DND-41 (cell line): ENCODE data around the gene SHISA9.

Source experiments
- ATAC-seq: fragments of 200-7000 bp; cut with Tn5 transposase; 3 replicates; pipeline ENCODE4 v1.9.1; 2021; ENCODE audit warnings: low read depth; ENCODE audit not compliant: insufficient read depth
- DNase-seq: peaks from one replicate; pipeline ENCODE4 v3.0.0-alpha.2; 2020
- H2AFZ ChIP-seq: 2 replicates; pipeline ENCODE4 v1.6.0; 2012; ENCODE audit warnings: low read depth, low read length
- H3K27ac ChIP-seq: 2 replicates; pipeline ENCODE4 v1.5.1; 2012; ENCODE audit warnings: low read length, inconsistent platforms
- H3K27me3 ChIP-seq: fragments of 200-600 bp; sonication (generic); 2 replicates; pipeline ENCODE4 v1.6.0; 2012; ENCODE audit warnings: low read length, mild to moderate bottlenecking, inconsistent platforms; ENCODE audit not compliant: insufficient read depth, poor library complexity
- H3K36me3 ChIP-seq: 2 replicates; pipeline ENCODE4 v1.5.1; 2012; ENCODE audit warnings: low read length, inconsistent platforms; ENCODE audit not compliant: insufficient read depth
- H3K4me1 ChIP-seq: 2 replicates; pipeline ENCODE4 v1.5.1; 2012; ENCODE audit warnings: mild to moderate bottlenecking, low read length; ENCODE audit not compliant: insufficient read depth
- H3K4me2 ChIP-seq: 2 replicates; pipeline ENCODE4 v1.6.0; 2012; ENCODE audit warnings: mild to moderate bottlenecking, moderate library complexity, low read length, inconsistent platforms; ENCODE audit not compliant: insufficient read depth
- H3K4me3 ChIP-seq, 2 experiments: fragments of 200-600 bp in 1 of 2; shearing (Covaris generic) in 1 of 2; 2 replicates each; pipeline ENCODE4 v1.5.1; 2012 to 2016; ENCODE audit warnings: inconsistent platforms in 2 of 2, low read length in 2 of 2, mild to moderate bottlenecking in 2 of 2, low read depth in 1 of 2, moderate library complexity in 1 of 2
- H3K79me2 ChIP-seq: 2 replicates; pipeline ENCODE4 v1.6.0; 2012; ENCODE audit warnings: low read length, inconsistent platforms; ENCODE audit not compliant: insufficient read depth
- H3K9ac ChIP-seq: 2 replicates; pipeline ENCODE4 v1.6.0; 2012; ENCODE audit warnings: low read depth, mild to moderate bottlenecking, inconsistent platforms, low read length, moderate library complexity
- H3K9me3 ChIP-seq: 2 replicates; pipeline ENCODE4 v1.5.1; 2012; ENCODE audit warnings: low read length, moderate library complexity, mild to moderate bottlenecking, inconsistent platforms; ENCODE audit not compliant: insufficient read depth, severe bottlenecking
- H4K20me1 ChIP-seq: 2 replicates; pipeline ENCODE4 v1.6.0; 2012; ENCODE audit warnings: low read length; ENCODE audit not compliant: insufficient read depth
- EZH2 ChIP-seq: IDR thresholded peaks from 3 replicates; pipeline ENCODE4 v1.6.1; 2012; ENCODE audit warnings: borderline replicate concordance, low read depth, mild to moderate bottlenecking, moderate library complexity, low read length, inconsistent platforms; ENCODE audit not compliant: severe bottlenecking
- TF ChIP-seq, protein P1 (sequence below): IDR thresholded peaks from 2 replicates; pipeline ENCODE4 v1.5.1; 2012; ENCODE audit warnings: borderline replicate concordance, low read length, moderate library complexity, mild to moderate bottlenecking; ENCODE audit not compliant: poor library complexity, severe bottlenecking; ENCODE audit errors: extremely low read depth

The SHISA9 gene

DNA sequence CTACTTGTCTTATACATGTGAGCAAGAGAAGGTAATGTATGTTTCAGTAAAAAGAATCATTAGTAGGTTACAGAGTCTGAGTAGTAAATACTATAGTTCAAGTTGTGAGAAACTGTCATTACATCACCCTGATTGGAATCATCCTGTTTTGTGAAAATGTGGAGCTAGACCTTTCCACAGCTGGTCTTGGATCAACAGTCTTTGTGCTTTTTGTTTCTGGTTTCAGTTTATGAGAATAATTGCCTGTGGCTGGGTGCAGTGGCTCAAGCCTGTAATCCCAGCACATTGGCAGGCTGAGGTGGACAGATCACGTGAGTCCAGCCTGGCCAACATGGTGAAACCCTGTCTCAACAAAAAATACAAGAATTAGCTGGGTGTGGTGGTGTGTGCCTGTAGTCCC lies 19.7 kb upstream of the SHISA9 start:
- no peak overlapping the region for H3K4me3 ChIP-seq
- no peak overlapping the region for H2AFZ ChIP-seq
- H3K36me3 ChIP-seq = no peaks in the 10 kb centered on the region
- no peak for ATAC-seq
- H3K9ac ChIP-seq = no peak overlapping the region
- no peak for DNase-seq
- H3K27me3 ChIP-seq = no peaks in the 10 kb centered on the region
- TF ChIP-seq, protein P1, sequence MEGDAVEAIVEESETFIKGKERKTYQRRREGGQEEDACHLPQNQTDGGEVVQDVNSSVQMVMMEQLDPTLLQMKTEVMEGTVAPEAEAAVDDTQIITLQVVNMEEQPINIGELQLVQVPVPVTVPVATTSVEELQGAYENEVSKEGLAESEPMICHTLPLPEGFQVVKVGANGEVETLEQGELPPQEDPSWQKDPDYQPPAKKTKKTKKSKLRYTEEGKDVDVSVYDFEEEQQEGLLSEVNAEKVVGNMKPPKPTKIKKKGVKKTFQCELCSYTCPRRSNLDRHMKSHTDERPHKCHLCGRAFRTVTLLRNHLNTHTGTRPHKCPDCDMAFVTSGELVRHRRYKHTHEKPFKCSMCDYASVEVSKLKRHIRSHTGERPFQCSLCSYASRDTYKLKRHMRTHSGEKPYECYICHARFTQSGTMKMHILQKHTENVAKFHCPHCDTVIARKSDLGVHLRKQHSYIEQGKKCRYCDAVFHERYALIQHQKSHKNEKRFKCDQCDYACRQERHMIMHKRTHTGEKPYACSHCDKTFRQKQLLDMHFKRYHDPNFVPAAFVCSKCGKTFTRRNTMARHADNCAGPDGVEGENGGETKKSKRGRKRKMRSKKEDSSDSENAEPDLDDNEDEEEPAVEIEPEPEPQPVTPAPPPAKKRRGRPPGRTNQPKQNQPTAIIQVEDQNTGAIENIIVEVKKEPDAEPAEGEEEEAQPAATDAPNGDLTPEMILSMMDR = no peak
- no peak for TF ChIP-seq EZH2
- no peaks in the 10 kb centered on the region for H3K4me1 ChIP-seq
- H3K79me2 ChIP-seq = no peaks in the 10 kb centered on the region
- no peak overlapping the region for H3K4me2 ChIP-seq
- H3K27ac ChIP-seq = no peak overlapping the region
- no peaks in the 10 kb centered on the region for H3K9me3 ChIP-seq
- H4K20me1 ChIP-seq = no peaks in the 10 kb centered on the region

DNA sequence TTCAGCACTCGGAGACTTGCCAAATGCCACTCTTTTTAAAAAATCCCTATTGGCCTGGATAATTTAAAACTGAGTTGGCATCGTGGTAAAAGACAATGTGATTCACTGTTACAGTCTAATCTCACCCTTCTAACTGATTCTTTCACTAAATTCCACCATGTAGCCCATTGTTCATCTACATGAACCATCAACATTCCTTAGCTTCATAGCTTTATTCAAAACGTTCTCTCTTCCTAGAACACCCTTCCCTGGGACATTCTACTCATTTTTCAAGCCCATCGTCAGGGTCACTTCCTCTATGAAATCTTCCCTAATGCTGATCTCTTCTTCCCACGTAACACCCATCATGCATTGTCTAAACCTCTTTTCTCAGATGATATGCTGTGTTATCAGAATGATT lies 15.7 kb upstream of the SHISA9 start:
- Histone ChIP-seq H3K4me2 (no peak overlapping the region), H3K27ac (no peak overlapping the region), H3K27me3 (no peaks in the 10 kb centered on the region), H3K4me3 (no peak overlapping the region), H3K4me1 (no peaks in the 10 kb centered on the region), H2AFZ (no peak overlapping the region), H3K9me3 (no peaks in the 10 kb centered on the region), H3K79me2 (no peaks in the 10 kb centered on the region), H3K9ac (no peak overlapping the region), H3K36me3 (no peaks in the 10 kb centered on the region), H4K20me1 (no peaks in the 10 kb centered on the region)
- no peak for DNase-seq
- TF ChIP-seq, protein P1 = no peak
- no peak for TF ChIP-seq EZH2
- ATAC-seq = no peak

DNA sequence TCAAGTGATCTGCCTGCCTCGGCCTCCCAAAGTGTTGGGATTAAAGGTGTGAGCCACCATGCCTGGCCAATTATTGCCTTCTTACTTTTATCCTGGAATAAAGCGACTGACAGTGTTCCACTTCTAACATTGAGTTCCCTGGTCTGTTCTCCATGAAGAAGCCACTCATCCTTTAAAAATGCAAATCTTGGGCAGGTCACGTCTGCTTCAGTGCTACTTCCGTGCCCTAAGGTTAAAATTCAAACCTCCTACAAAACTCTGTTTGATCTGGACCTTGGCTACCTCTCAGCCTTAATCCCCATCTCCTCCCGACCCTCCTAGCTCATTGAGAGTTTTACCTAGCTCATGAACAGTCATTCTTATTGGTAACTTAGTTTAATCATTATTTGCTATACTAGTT lies 9.6 kb upstream of the SHISA9 start:
- no peak overlapping the region for H2AFZ ChIP-seq
- H3K27me3 ChIP-seq = no peaks in the 10 kb centered on the region
- H3K79me2 ChIP-seq = no peaks in the 10 kb centered on the region
- no peaks in the 10 kb centered on the region for H3K36me3 ChIP-seq
- no peak for DNase-seq
- H3K4me3 ChIP-seq = no peak overlapping the region
- TF ChIP-seq EZH2 = no peak
- TF ChIP-seq, protein P1 = no peak
- no peak overlapping the region for H3K27ac ChIP-seq
- no peaks in the 10 kb centered on the region for H4K20me1 ChIP-seq
- no peaks in the 10 kb centered on the region for H3K4me1 ChIP-seq
- H3K4me2 ChIP-seq = no peak overlapping the region
- ATAC-seq = no peak
- H3K9ac ChIP-seq = no peak overlapping the region
- H3K9me3 ChIP-seq = no peaks in the 10 kb centered on the region

DNA sequence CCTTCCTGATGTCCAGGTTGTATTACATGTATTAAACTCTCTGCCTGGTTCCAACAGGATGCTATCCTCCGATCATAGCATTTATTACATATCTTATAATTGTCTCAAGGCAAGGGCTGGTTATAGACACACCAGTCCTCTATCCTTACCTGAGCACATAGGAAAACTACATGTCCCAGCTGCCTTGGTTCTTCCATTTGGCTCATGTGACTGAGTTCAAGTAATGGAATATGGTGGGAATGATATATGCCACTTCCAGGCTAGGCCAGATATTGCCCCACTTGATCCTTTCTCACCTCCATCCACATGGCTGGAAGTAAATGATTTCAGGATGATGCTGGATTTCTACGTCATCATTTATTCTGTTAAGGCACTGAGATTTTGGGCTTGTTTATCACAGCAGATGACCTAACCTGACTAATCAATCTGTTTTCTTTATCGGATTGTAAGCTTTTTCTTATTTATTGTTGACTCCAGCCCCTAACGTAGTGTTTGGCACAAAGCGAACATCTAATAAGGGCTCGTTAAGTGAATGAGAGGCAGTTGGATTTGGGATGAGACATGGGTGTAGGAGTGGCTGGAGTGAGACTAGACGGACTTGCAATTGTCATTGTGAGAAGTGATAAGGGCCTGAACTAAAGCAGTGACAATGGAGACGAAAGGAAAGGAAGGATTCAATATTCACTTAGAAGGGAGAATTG lies 8.2 kb upstream of the SHISA9 start:
- Histone ChIP-seq H3K4me3 (no peak overlapping the region), H3K36me3 (no peaks in the 10 kb centered on the region), H2AFZ (no peak overlapping the region), H3K27me3 (no peaks in the 10 kb centered on the region), H3K27ac (no peak overlapping the region), H3K4me2 (no peak overlapping the region), H4K20me1 (no peaks in the 10 kb centered on the region), H3K4me1 (no peaks in the 10 kb centered on the region), H3K9ac (no peak overlapping the region), H3K9me3 (no peaks in the 10 kb centered on the region), H3K79me2 (no peaks in the 10 kb centered on the region)
- TF ChIP-seq, protein P1 = no peak
- TF ChIP-seq EZH2 = no peak
- no peak for DNase-seq
- no peak for ATAC-seq
